ENCODE results near the gene IPO7. TPM values are rescaled to one million over a fixed set of nuclear protein-coding genes. Genes with fewer than 3 reads are reported as not detected.

Gene IPO7
- total RNA-seq, 1 experiment from 2014 or later = 226 TPM

DNA sequence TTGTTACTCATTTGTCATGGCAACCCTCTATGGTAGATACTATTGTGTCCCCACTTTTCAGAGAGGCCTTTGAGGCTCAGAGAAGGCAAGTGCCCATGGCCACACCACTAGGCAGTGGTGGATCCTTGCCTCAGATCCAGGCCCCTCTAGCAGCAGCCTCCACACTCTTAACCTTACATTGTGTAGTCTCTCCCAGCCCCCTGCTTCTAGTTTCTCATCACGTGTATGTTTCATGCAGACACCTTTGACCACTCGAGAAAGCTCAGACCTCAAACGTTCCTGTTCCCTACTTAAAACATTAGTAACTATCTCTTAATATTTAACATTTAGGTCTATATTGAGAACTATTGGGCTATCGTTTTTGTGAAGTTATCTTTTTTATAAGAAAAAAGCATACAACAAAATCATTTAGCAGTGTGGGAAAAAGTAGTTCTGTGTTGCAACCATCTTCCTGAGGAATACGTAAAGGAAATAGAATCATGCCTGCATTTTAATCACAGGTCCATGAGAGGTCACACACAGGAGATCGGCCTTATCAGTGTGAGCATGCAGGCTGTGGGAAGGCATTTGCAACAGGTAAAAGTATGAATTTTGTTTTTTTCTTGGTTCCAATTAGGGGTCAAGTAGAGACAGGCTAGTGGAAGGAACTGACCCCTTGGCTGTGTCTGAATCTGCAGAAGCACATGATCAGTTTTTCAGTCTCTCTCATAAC, 111.5 kb downstream of the IPO7 start:
- H3K4me1 Mint-ChIP-seq = no peaks in the 10 kb centered on the region
- peaks cover 55% of the 10 kb centered on the region for H3K36me3 Mint-ChIP-seq
- no peak overlapping the region for H3K4me3 Mint-ChIP-seq
- CTCF ChIA-PET = interaction anchor here (1.1 kb wide), 1 partner anchor 11 kb away, joined by 3 read pairs; no protein-coding TSS in a partner anchor
- H3K27me3 Mint-ChIP-seq (ENCODE audit: low read depth) = no peaks in the 10 kb centered on the region
- DNase-seq (ENCODE audit: low spot score) = no peak
- no peak for ATAC-seq
- POLR2A ChIA-PET = no interaction called here
- H3K27ac Mint-ChIP-seq = peak overlapping the region; percentile 59; the same call in 1 of the 2 replicates
- no peak for TF ChIP-seq ZSCAN18 (CRISPR knock-in tag; IDR thresholded peaks at IDR 0.05)
- no peak for TF ChIP-seq EMX1 (CRISPR knock-in tag; IDR thresholded peaks at IDR 0.05)
- no peak for TF ChIP-seq E2F4 (CRISPR knock-in tag; IDR thresholded peaks at IDR 0.05; ENCODE audit: borderline replicate concordance, low read depth)
- no peak for TF ChIP-seq MXD4 (CRISPR knock-in tag; IDR thresholded peaks at IDR 0.05; ENCODE audit: borderline replicate concordance)
- no peak for TF ChIP-seq NR2C2 (CRISPR knock-in tag; IDR thresholded peaks at IDR 0.05)
- TF ChIP-seq, protein P1, sequence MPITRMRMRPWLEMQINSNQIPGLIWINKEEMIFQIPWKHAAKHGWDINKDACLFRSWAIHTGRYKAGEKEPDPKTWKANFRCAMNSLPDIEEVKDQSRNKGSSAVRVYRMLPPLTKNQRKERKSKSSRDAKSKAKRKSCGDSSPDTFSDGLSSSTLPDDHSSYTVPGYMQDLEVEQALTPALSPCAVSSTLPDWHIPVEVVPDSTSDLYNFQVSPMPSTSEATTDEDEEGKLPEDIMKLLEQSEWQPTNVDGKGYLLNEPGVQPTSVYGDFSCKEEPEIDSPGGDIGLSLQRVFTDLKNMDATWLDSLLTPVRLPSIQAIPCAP (CRISPR knock-in tag; IDR thresholded peaks at IDR 0.05) = no peak
- no peak for TF ChIP-seq ZNF416 (CRISPR knock-in tag; IDR thresholded peaks at IDR 0.05)
- no peak for TF ChIP-seq SMAD4 (CRISPR knock-in tag; IDR thresholded peaks at IDR 0.05)
- TF ChIP-seq GTF2I (CRISPR knock-in tag; conservative IDR thresholded peaks at IDR 0.05) = no peak
- no peak for TF ChIP-seq MYBL2 (CRISPR knock-in tag; IDR thresholded peaks at IDR 0.05)
- no peak for TF ChIP-seq STAT6 (CRISPR knock-in tag; conservative IDR thresholded peaks at IDR 0.05; ENCODE audit: low read depth)
- H3K9me3 Mint-ChIP-seq = no peaks in the 10 kb centered on the region

Other genes with a start within 250 kb of the IPO7 start
- gene DENND5A, start 119.3 kb upstream of the IPO7 start, total RNA-seq (2021) = 65.9 to 69.3 TPM (median 69.1 TPM) in 3 replicates
- gene TMEM41B, start 70.1 kb upstream of the IPO7 start, total RNA-seq (2021) = 45.8 to 46.5 TPM (median 46.1 TPM) in 3 replicates
- gene ZNF143, start 76.4 kb downstream of the IPO7 start, total RNA-seq (2021) = 34.0 to 35.8 TPM (median 34.0 TPM) in 3 replicates
- gene WEE1, start 189.0 kb downstream of the IPO7 start, total RNA-seq (2021) = 85.5 to 109 TPM (median 91.3 TPM) in 3 replicates